MCF 10A (cell line): ENCODE measurements around the gene ACAP3. TPM values are rescaled to one million over a fixed set of nuclear protein-coding genes. Genes with fewer than 3 reads are reported as not detected.
A peak's percentile ranks its signal among the peaks of the same experiment; 100 is the strongest.

Experiments used
- BruUV-seq: library from RNA; stranded (reverse); fragments of 400-500 nt; replicated peaks from 2 replicates; lab custom pipeline; 2021; lab: Mats Ljungman, UMichigan
- CTCF ChIA-PET: fragments of 300-600 bp; sonication (Branson Sonifier 250); formaldehyde crosslinking; extraction: SDS; loops from one replicate; lab custom pipeline; 2021; ENCODE audit warnings: antibody characterized with exemption, inconsistent platforms; lab: Yijun Ruan, JAX
- POLR2A ChIA-PET: fragments of 300-600, 350-650 bp; sonication (Branson Sonifier 250); formaldehyde crosslinking; extraction: SDS; loops from one replicate; lab custom pipeline; 2020; ENCODE audit warnings: antibody characterized with exemption, inconsistent platforms; lab: Yijun Ruan, JAX
- DNase-seq: peaks from one replicate; pipeline ENCODE4 v3.0.0-alpha.2; 2018; ENCODE audit not compliant: unreplicated experiment
- H3K27ac Mint-ChIP-seq: one replicate; pipeline ENCODE4 v1.8.0; 2022; ENCODE audit warnings: mild to moderate bottlenecking, low read depth, mixed read lengths; ENCODE audit not compliant: unreplicated experiment
- H3K27me3 Mint-ChIP-seq: one replicate; pipeline ENCODE4 v1.8.0; 2022; ENCODE audit warnings: mixed read lengths; ENCODE audit not compliant: insufficient read depth, unreplicated experiment
- H3K36me3 Mint-ChIP-seq: one replicate; pipeline ENCODE4 v1.8.0; 2022; ENCODE audit warnings: mild to moderate bottlenecking, moderate library complexity, mixed read lengths; ENCODE audit not compliant: insufficient read depth, unreplicated experiment
- H3K4me1 Mint-ChIP-seq: one replicate; pipeline ENCODE4 v1.8.0; 2022; ENCODE audit warnings: mixed read lengths; ENCODE audit not compliant: insufficient read depth, unreplicated experiment
- H3K4me3 Mint-ChIP-seq: one replicate; pipeline ENCODE4 v1.8.0; 2022; ENCODE audit warnings: mild to moderate bottlenecking, moderate library complexity, mixed read lengths; ENCODE audit not compliant: unreplicated experiment
- H3K9me3 Mint-ChIP-seq: one replicate; pipeline ENCODE4 v1.8.0; 2022; ENCODE audit warnings: mixed read lengths; ENCODE audit not compliant: unreplicated experiment
- intact Hi-C: fragments of 100-400 bp; cut with micrococcal nuclease; formaldehyde crosslinking; loops from 2 replicates; pipeline ENCODE4 v1.14.1; 2022
- total RNA-seq: library from RNA; stranded (reverse); gene quantifications from 2 replicates; pipeline ENCODE4 v1.2.3, GENCODE V29; 2022
- TF ChIP-seq, protein P1 (sequence below): fragments of 200-600 bp; IDR thresholded peaks from one replicate; pipeline ENCODE4 v1.8.0; 2022; ENCODE audit warnings: antibody characterized with exemption, mild to moderate bottlenecking; ENCODE audit not compliant: unreplicated experiment

The ACAP3 gene
- total RNA-seq, 1 experiment from 2014 or later: 33.5 TPM

DNA sequence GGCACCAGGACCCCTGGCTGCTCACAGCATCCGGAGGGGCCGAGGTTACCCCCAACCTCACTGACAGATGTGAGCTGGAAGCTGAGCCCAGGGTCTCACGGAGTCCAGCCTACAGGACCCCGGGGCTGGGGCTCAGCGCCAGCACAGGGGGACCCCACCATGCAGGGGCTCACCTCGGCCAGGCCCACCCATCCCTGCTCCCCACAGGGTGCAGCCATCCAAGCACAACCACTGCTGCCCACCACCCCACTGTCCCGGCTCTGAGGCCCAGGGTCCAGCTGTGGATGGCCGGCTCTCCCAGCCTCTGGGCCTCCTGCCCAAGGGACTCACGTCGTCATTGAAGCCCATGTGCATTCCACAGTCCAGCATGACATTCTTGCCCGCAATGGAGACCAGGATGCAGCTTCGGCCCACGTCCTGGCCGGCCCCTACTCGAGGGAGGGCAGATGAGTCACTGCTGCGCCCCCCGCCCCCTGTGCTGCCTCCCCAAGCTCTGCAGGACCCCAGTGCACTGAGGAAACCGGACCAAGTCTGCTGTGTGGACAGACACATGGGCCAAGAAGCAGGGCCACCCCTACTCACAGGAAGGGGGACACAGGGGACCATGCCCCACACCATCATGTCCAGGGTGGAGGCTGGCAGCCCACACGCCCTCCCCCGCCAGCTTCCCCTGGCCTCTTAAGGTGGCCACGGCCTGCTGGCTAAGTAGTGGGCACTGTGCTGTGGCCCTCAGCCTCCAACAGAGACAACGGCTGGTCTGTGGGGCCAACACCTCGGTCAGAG, 13.1 kb upstream of the ACAP3 start:
- BruUV-seq: no TSS peak

DNA sequence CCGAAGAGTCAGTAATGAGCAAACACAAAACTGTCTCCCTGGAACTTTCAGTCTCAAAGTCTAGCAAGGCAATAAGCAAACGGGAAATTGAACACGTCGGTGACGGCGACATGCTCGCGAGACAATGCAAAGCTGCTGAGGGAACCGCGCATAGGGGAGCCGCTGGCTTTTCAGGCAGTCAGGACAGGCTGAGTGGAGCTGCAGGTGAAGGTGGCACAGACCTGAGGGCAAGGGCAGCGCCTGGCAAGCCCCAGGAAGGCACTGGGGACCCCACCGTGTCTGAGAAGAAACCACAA, 11.9 kb upstream of the ACAP3 start:
- Mint-ChIP-seq H3K27ac (peak overlapping the region; percentile 69), H3K27me3 (no peaks in the 10 kb centered on the region), H3K4me1 (peaks cover 18% of the 10 kb centered on the region), H3K4me3 (no peak overlapping the region), H3K9me3 (no peaks in the 10 kb centered on the region), H3K36me3 (peaks cover 48% of the 10 kb centered on the region)
- ChIA-PET POLR2A (interaction anchor here (0.7 kb wide), 1 partner anchor 15 kb away, joined by 3 read pairs; no protein-coding TSS in a partner anchor), CTCF (interaction anchor here (0.6 kb wide), 1 partner anchor 38 kb away, joined by 3 read pairs; no protein-coding TSS in a partner anchor)
- intact Hi-C loops: no loop called here
- DNase-seq: no peak
- BruUV-seq: no TSS peak
- TF ChIP-seq, protein P1, sequence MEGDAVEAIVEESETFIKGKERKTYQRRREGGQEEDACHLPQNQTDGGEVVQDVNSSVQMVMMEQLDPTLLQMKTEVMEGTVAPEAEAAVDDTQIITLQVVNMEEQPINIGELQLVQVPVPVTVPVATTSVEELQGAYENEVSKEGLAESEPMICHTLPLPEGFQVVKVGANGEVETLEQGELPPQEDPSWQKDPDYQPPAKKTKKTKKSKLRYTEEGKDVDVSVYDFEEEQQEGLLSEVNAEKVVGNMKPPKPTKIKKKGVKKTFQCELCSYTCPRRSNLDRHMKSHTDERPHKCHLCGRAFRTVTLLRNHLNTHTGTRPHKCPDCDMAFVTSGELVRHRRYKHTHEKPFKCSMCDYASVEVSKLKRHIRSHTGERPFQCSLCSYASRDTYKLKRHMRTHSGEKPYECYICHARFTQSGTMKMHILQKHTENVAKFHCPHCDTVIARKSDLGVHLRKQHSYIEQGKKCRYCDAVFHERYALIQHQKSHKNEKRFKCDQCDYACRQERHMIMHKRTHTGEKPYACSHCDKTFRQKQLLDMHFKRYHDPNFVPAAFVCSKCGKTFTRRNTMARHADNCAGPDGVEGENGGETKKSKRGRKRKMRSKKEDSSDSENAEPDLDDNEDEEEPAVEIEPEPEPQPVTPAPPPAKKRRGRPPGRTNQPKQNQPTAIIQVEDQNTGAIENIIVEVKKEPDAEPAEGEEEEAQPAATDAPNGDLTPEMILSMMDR: no peak

More for the DNA sequence above, 13.1 kb upstream of the ACAP3 start:
- Mint-ChIP-seq H3K27me3 (no peaks in the 10 kb centered on the region), H3K4me3 (no peak overlapping the region), H3K9me3 (no peaks in the 10 kb centered on the region), H3K27ac (no peak overlapping the region), H3K36me3 (peaks cover 36% of the 10 kb centered on the region), H3K4me1 (peaks cover 19% of the 10 kb centered on the region)
- ChIA-PET POLR2A (interaction anchor here (0.6 kb wide), 1 partner anchor 51 kb away, joined by 3 read pairs; no protein-coding TSS in a partner anchor), CTCF (no interaction called here)
- TF ChIP-seq, protein P1: no peak
- DNase-seq: no peak
- intact Hi-C loops: no loop called here

DNA sequence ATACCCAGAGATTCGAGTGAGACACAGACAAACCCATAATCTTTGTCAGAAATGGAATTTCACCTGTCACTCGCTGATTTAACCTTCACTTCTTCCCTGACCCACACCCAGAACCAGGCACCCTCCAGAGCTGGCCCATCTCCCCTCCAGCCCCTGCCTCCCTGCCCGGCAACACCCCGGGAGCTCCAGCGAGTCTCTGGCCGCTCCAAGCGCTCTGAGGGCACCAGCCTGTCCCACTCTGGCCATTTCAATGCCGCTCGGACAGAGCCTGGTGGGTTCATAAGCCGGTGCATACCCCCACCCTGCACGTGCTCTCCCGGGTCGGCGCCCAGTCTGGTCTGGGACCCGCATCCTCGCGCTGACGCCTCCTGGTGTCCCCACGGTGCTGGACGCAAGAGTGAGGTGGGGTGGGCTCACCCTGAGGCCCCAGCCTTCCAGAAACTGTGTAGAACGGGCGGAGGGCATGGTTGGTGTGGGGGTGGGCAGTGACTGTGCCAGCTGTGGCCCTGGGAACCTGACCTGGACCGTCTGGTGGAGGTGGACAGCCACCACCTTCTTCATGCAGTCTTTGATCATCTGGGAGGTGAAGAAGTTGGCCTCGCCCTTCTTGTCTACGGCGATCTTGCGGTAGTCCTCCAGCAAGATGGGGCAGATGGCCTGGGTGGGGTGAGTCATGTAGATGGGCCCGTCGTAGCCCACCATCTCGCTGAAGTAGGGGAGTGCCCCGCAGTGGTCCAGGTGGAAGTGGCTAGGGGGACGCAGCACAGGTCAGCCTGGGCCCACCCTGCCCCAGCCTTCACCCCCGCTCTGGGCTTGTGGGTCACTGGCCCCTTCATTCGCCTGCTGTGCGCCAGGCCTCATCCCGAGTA, 11.3 kb upstream of the ACAP3 start:
- CTCF ChIA-PET: interaction anchor here (0.6 kb wide), 2 partner anchors 37 to 56 kb away, joined by 3 read pairs; partner anchors contain the start of gene AURKAIP1
- no TSS peak for BruUV-seq
- Mint-ChIP-seq H3K27ac (peak overlapping the region; percentile 84), H3K9me3 (no peaks in the 10 kb centered on the region), H3K4me1 (peaks cover 18% of the 10 kb centered on the region), H3K4me3 (peak overlapping the region; percentile 19), H3K36me3 (peaks cover 47% of the 10 kb centered on the region), H3K27me3 (no peaks in the 10 kb centered on the region)
- POLR2A ChIA-PET: interaction anchor here (0.7 to 1.5 kb wide), 9 partner anchors 10 to 360 kb away, joined by 3 to 12 read pairs (median 3); partner anchors contain the start of genes CCNL2 and NOC2L
- intact Hi-C loops: no loop called here
- TF ChIP-seq, protein P1: no peak
- no peak for DNase-seq
